GM18526 (cell line): ENCODE results near the gene CXCL5.

Source experiments
- POLR2A ChIP-seq: IDR thresholded peaks from 3 replicates; pipeline ENCODE4 v1.6.1; 2011; ENCODE audit not compliant: insufficient read length; ENCODE audit errors: extremely low read depth

The CXCL5 gene

GRCh38 chr4:74028504-74028903, 30.0 kb upstream of the CXCL5 start:
- no peak for TF ChIP-seq POLR2A

GRCh38 chr4:74023709-74024108, 25.2 kb upstream of the CXCL5 start:
- TF ChIP-seq POLR2A: no peak

- no peak for TF ChIP-seq POLR2A
These were observed 23.1 kb upstream of the CXCL5 start for GRCh38 chr4:74021601-74022000.

GRCh38 chr4:74018771-74019170, 20.3 kb upstream of the CXCL5 start:
- TF ChIP-seq POLR2A: no peak

- TF ChIP-seq POLR2A: no peak
These were observed 19.6 kb upstream of the CXCL5 start for GRCh38 chr4:74018116-74018515.

GRCh38 chr4:74016068-74016467, 17.6 kb upstream of the CXCL5 start:
- no peak for TF ChIP-seq POLR2A

- TF ChIP-seq POLR2A: no peak
These were observed 16.8 kb upstream of the CXCL5 start for GRCh38 chr4:74015126-74015780.

- no peak for TF ChIP-seq POLR2A
These were observed 15.9 kb upstream of the CXCL5 start for GRCh38 chr4:74014332-74014731.

- TF ChIP-seq POLR2A: no peak
These were observed 14.8 kb upstream of the CXCL5 start for GRCh38 chr4:74013264-74013663.

GRCh38 chr4:74012130-74012529, 13.7 kb upstream of the CXCL5 start:
- TF ChIP-seq POLR2A: no peak

GRCh38 chr4:74009307-74009706, 10.8 kb upstream of the CXCL5 start:
- no peak for TF ChIP-seq POLR2A

- TF ChIP-seq POLR2A: no peak
These were observed 7.6 kb upstream of the CXCL5 start for GRCh38 chr4:74006009-74006476.

GRCh38 chr4:74005528-74005927, 7.1 kb upstream of the CXCL5 start:
- no peak for TF ChIP-seq POLR2A

GRCh38 chr4:74004668-74005067, 6.2 kb upstream of the CXCL5 start:
- no peak for TF ChIP-seq POLR2A

- TF ChIP-seq POLR2A: no peak
These were observed 1.8 kb upstream of the CXCL5 start for GRCh38 chr4:74000301-74000700.

GRCh38 chr4:73992050-73992449, 6.4 kb downstream of the CXCL5 start:
- TF ChIP-seq POLR2A: no peak

- no peak for TF ChIP-seq POLR2A
These were observed 6.8 kb downstream of the CXCL5 start for GRCh38 chr4:73991742-73992000.
